A673 (cell line): Measurements from ENCODE around the gene ACTR6. TPM values are rescaled to one million over a fixed set of nuclear protein-coding genes. Genes with fewer than 3 reads are reported as not detected.
"Not testable (repeated sequence)": the region's sequence is repeated elsewhere in the genome, so short reads cannot be mapped to it uniquely, and the experiment has no call there.

Experiments
- BruUV-seq: library from RNA; stranded (reverse); fragments of 400-500 nt; replicated peaks from 2 replicates; lab custom pipeline; 2021; lab: Mats Ljungman, UMichigan
- CTCF ChIA-PET: fragments of 300-600 bp; sonication (Branson Sonifier 250); formaldehyde crosslinking; loops from one replicate; lab custom pipeline; 2022; ENCODE audit warnings: antibody characterized with exemption; lab: Charles Lee
- POLR2A ChIA-PET: fragments of 300-600 bp; sonication (Branson Sonifier 250); formaldehyde crosslinking; loops from one replicate; lab custom pipeline; 2022; ENCODE audit warnings: antibody characterized with exemption; ENCODE audit not compliant: low non-redundant PET; lab: Charles Lee
- DNase-seq: peaks from one replicate; pipeline ENCODE4 v3.0.0-alpha.2; 2015; ENCODE audit warnings: low spot score
- H3K27ac ChIP-seq: fragments of 200-600 bp; sonication (generic); 2 replicates; pipeline ENCODE4 v1.5.1; 2016; ENCODE audit warnings: mixed run types, low read depth, mild to moderate bottlenecking, mixed read lengths, antibody characterized with exemption, low read length; ENCODE audit not compliant: poor library complexity, severe bottlenecking
- H3K27me3 ChIP-seq: fragments of 200-600 bp; sonication (generic); replicated peaks from 2 replicates; pipeline ENCODE4 v1.6.1; 2017; ENCODE audit warnings: mixed run types, low read depth, mild to moderate bottlenecking, mixed read lengths, antibody characterized with exemption, low read length; ENCODE audit not compliant: insufficient read depth, poor library complexity
- H3K36me3 ChIP-seq: fragments of 200-600 bp; sonication (generic); 2 replicates; pipeline ENCODE4 v1.6.1; 2016; ENCODE audit warnings: mixed run types, mild to moderate bottlenecking, mixed read lengths, antibody characterized with exemption, low read length; ENCODE audit not compliant: insufficient read depth, poor library complexity, severe bottlenecking
- H3K4me1 ChIP-seq: fragments of 200-600 bp; sonication (generic); 2 replicates; pipeline ENCODE4 v1.6.1; 2017; ENCODE audit warnings: mixed run types, mild to moderate bottlenecking, mixed read lengths, antibody characterized with exemption, low read length; ENCODE audit not compliant: insufficient read depth, poor library complexity, severe bottlenecking
- H3K4me3 ChIP-seq: fragments of 200-600 bp; sonication (generic); 2 replicates; pipeline ENCODE4 v1.5.1; 2016; ENCODE audit warnings: low read depth, mixed run types, mild to moderate bottlenecking, mixed read lengths, low read length; ENCODE audit not compliant: poor library complexity, severe bottlenecking
- H3K9me3 ChIP-seq: fragments of 200-600 bp; sonication (generic); 2 replicates; pipeline ENCODE4 v1.6.1; 2016; ENCODE audit warnings: mixed run types, low read depth, mild to moderate bottlenecking, mixed read lengths, antibody characterized with exemption, low read length; ENCODE audit not compliant: poor library complexity, severe bottlenecking
- EZH2 ChIP-seq: fragments of 200-600 bp; sonication (generic); IDR thresholded peaks from 2 replicates; pipeline ENCODE4 v1.6.1; 2017; ENCODE audit warnings: borderline replicate concordance, low read depth, mild to moderate bottlenecking, mixed read lengths, antibody characterized with exemption, low read length; ENCODE audit not compliant: poor library complexity, severe bottlenecking
- intact Hi-C: fragments of 100-400 bp; cut with micrococcal nuclease; formaldehyde crosslinking; loops from one replicate; pipeline ENCODE4 v1.10.0; 2022; ENCODE audit not compliant: unreplicated experiment
- total RNA-seq: library from RNA; stranded (reverse); gene quantifications from 2 replicates; pipeline ENCODE4 v1.2.3, GENCODE V29; 2021
- TF ChIP-seq, protein P1 (sequence below): fragments of 300-800, 200-600 bp; sonication (generic); conservative IDR thresholded peaks from 2 replicates; pipeline ENCODE4 v1.5.1; 2017; ENCODE audit warnings: low read depth, mild to moderate bottlenecking, antibody characterized with exemption, low read length, moderate library complexity, mixed read lengths

Gene ACTR6
- total RNA-seq, 1 experiment from 2014 or later: 36.0 TPM

DNA sequence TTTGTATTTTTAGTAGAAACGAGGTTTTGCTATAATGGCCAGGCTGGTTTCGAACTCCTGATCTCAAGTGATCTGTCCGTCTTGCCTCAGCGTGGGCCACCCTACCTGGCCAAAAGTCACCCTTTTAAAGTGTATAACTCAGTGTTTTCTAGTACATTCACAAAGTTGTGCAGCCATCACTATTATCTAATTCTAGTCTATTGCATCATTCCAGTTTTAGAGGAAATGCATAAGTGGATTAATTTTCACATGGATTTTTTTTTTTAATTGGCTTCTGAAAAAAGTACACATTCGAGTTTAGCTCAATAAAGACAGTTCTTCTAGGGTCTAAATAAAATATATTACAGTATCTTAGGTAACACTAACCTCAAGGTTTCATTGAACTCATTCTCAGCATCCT is 62.5 kb downstream of the ACTR6 start:
- H3K4me3 ChIP-seq: no peak overlapping the region
- peaks cover 22% of the 10 kb centered on the region for H3K4me1 ChIP-seq
- H3K27ac ChIP-seq: no peak overlapping the region
- intact Hi-C loops: no loop called here
- no TSS peak for BruUV-seq
- H3K27me3 ChIP-seq: no peaks in the 10 kb centered on the region
- TF ChIP-seq, protein P1, sequence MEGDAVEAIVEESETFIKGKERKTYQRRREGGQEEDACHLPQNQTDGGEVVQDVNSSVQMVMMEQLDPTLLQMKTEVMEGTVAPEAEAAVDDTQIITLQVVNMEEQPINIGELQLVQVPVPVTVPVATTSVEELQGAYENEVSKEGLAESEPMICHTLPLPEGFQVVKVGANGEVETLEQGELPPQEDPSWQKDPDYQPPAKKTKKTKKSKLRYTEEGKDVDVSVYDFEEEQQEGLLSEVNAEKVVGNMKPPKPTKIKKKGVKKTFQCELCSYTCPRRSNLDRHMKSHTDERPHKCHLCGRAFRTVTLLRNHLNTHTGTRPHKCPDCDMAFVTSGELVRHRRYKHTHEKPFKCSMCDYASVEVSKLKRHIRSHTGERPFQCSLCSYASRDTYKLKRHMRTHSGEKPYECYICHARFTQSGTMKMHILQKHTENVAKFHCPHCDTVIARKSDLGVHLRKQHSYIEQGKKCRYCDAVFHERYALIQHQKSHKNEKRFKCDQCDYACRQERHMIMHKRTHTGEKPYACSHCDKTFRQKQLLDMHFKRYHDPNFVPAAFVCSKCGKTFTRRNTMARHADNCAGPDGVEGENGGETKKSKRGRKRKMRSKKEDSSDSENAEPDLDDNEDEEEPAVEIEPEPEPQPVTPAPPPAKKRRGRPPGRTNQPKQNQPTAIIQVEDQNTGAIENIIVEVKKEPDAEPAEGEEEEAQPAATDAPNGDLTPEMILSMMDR: no peak
- no peak for TF ChIP-seq EZH2
- POLR2A ChIA-PET: no interaction called here
- H3K36me3 ChIP-seq: no peaks in the 10 kb centered on the region
- H3K9me3 ChIP-seq: no peaks in the 10 kb centered on the region
- peak; percentile 18 for DNase-seq
- CTCF ChIA-PET: no interaction called here

DNA sequence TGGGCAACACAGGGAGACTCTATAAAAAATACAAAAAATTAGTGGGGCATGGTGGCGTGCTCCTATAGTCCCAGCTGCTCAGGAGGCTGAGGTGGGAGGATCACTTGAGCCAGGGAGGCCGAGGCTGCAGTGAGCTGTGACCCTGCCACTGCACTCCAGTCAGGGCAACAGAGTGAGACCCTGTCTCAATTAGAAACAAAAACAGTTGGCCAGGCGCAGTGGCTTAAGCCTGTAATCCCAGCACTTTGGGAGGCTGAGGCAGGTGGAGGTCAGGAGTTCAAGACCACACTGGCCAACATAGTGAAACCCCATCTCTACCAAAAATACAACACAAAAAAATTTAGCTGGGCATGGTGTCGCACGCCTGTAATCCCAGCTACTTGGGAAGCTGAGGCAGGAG is 64.5 kb downstream of the ACTR6 start:
- H3K9me3 ChIP-seq, H3K36me3 ChIP-seq, CTCF ChIA-PET, POLR2A ChIA-PET, H3K27ac ChIP-seq, BruUV-seq, H3K4me3 ChIP-seq, H3K27me3 ChIP-seq, DNase-seq, intact Hi-C loops: not testable (repeated sequence)
- H3K4me1 ChIP-seq: peaks cover 34% of the 10 kb centered on the region

DNA sequence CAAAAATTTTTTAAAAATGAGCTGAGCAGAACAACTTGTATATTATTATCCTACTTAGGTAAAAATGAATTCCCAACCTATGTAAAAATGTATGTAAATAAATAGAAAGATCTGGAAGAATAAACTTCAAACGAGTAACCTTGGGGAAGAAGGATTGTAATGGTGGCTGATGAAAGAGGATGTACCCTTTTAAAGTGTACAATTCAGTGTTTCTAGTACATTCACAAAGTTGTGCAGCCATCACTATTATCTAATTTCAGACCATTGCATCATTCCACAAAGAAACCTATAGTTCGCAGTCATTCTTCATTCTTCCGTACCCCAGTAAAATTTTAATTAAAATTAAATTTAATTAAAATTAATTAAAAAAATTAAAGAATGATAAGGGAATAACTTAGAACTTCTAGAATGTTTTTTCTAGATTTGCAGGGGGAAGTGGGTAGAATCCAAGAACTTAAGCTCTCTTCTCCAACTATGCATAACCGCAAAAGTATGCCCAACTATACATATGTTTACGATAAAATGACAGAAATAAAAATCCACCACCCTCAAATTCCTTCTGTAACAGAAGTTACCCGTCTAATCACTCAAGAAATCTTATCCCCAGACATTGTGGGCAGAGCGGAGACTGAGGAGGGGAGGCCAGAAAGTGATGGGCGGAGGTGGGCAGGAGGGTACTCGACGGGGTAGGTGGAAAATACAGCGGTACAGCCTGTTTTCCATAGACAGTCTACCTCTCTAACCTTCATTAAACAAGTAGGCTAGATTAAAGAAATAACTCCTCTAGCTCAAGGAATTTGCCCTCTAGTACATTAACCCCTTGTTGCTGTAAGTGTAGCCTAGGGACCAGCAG is 65.3 kb downstream of the ACTR6 start:
- DNase-seq: no peak
- Histone ChIP-seq H3K27ac (peak overlapping the region; percentile 93), H3K36me3 (no peaks in the 10 kb centered on the region), H3K27me3 (no peaks in the 10 kb centered on the region), H3K4me3 (peak overlapping the region; percentile 82), H3K9me3 (no peaks in the 10 kb centered on the region), H3K4me1 (peaks cover 41% of the 10 kb centered on the region)
- no peak for TF ChIP-seq EZH2
- TF ChIP-seq, protein P1: no peak
- BruUV-seq: TSS peak; percentile 66
- intact Hi-C loops: no loop called here
- ChIA-PET POLR2A (no interaction called here), CTCF (no interaction called here)

DNA sequence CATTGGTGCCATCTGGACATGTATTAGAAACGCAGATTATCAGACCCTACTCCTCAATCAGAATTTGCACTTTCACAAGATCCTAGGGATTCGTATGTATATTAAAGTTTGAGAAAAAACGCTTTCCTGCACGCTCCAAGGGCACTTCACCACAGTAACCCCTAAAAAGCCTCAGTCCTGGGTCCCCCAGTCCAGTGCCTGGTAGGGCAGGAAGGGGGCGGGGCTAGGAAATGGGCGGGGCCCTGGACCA is 65.9 kb downstream of the ACTR6 start:
- TF ChIP-seq EZH2: no peak
- TF ChIP-seq, protein P1: no peak
- CTCF ChIA-PET: no interaction called here
- Histone ChIP-seq H3K36me3 (no peaks in the 10 kb centered on the region), H3K27me3 (no peaks in the 10 kb centered on the region), H3K4me1 (peaks cover 47% of the 10 kb centered on the region), H3K27ac (peak overlapping the region; percentile 93), H3K4me3 (peak overlapping the region; percentile 82), H3K9me3 (no peaks in the 10 kb centered on the region)
- POLR2A ChIA-PET: interaction anchor here (0.6 to 0.8 kb wide), 4 partner anchors 37 to 497 kb away, joined by 4 to 13 read pairs (median 8); no protein-coding TSS in a partner anchor
- intact Hi-C loops: no loop called here
- no peak for DNase-seq
- no TSS peak for BruUV-seq
